ENCODE results near the gene CORT.
A peak's percentile ranks its signal among the peaks of the same experiment; 100 is the strongest.

Gene CORT

DNA sequence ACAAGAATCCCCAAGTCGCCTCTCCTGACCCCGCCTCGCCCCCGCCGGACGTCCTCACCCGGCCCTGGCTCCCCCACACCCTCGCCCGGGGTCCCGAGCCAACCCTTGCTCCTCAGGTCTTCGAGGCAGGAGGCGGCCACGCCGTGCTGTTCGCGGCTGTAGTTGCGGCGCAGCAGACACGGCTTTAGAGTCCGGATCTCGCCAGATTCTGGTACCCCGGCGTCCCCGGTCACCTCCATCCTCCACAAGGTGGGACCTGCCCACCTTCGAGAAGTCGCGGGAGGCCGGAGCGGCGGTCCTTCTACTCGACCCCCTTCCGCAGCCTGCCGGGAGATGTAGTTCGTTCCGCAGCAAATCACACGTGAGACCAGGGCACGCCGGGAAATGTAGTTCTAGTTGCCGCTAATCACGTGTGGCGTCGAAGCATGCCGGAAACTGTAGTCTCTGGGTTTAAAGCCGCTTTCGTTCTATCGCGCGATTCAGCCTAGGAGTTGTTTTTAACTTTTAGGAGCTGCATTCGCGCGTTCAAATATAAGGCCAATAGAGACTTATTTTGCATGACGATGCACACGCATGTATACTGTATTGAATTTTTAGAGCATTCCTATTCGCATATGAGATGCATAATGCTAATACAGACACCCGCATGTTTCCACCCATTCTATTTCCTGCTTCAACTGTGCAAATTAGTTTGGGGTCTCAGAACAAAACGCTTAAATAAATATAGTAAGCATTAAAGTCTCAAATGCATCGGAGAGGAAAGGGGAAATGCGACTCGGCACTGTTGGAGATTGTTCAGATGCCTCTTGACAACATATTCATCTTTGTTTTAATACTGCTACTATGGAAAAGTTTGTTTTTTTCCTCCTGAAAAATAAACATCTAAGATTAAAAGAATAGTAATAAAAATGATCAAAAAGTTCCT is 22.7 kb downstream of the CORT start, which contains the start of gene DFFA:
Gene DFFA, minus strand, starts transcription at position 310 of the 925 bp plus-strand sequence. Its CDS starts 71 bp downstream, at position 239.
- Histone ChIP-seq H3K27ac (peak within 1 kb of the TSS in 20 of 21 experiments; percentile 23 to 86 (median 77)), H3K4me3 (peak within 1 kb of the TSS; percentile 67 to 91 (median 80))

DNA sequence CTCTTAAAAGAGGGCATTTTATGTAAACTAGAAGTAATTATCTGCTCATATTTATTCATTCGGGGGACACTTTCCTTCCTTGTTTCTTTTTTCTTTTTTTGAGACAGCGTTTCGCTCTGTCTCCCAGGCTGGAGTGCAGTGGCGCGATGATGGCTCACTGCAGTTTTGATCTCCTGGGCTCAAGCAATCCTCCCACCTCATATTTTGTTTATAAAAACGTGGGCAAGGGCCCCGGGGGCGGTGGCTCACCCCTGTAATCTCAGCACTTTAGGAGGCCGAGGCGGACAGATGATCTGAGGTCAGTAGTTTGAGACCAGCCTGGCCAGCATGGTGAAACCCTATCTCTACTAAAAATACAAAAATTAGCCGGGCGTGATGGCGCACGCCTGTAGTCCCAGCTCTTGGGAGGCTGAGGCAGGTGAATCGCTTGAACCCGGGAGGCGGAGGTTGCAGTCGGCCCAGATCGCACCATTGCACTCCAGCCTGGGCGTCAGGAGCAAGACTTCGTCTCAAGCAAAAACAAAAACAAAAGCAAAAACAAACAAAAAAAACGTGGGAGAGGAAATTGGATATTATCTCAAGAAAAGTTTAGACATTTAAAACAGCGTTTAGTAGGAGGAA is 23.4 kb downstream of the CORT start:
- peak overlapping the region in 6 of 21 experiments; percentile 53 to 76 (median 70) for H3K27ac ChIP-seq

DNA sequence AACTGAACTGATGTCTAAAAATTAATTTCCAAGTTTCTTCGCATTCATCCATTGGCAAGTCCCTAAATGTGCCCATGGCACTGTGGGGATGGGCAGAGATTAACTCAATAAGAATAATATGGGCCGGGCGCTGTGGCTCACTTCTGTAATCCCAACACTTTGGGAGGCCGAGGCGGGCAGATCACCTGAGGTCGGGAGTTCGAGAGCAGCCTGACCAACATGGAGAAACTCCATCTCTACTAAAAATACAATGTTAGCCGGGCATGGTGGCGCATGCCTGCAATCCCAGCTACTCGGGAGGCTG is 24.4 kb downstream of the CORT start:
- Histone ChIP-seq H3K4me3 (peak overlapping the region; percentile 69 to 100 (median 95)), H3K27ac (peak overlapping the region in 8 of 21 experiments; percentile 77 to 93 (median 85))

More for the DNA sequence above, 23.4 kb downstream of the CORT start:
- peak overlapping the region in 1 of 7 experiments; percentile 80 for H3K4me3 ChIP-seq

DNA sequence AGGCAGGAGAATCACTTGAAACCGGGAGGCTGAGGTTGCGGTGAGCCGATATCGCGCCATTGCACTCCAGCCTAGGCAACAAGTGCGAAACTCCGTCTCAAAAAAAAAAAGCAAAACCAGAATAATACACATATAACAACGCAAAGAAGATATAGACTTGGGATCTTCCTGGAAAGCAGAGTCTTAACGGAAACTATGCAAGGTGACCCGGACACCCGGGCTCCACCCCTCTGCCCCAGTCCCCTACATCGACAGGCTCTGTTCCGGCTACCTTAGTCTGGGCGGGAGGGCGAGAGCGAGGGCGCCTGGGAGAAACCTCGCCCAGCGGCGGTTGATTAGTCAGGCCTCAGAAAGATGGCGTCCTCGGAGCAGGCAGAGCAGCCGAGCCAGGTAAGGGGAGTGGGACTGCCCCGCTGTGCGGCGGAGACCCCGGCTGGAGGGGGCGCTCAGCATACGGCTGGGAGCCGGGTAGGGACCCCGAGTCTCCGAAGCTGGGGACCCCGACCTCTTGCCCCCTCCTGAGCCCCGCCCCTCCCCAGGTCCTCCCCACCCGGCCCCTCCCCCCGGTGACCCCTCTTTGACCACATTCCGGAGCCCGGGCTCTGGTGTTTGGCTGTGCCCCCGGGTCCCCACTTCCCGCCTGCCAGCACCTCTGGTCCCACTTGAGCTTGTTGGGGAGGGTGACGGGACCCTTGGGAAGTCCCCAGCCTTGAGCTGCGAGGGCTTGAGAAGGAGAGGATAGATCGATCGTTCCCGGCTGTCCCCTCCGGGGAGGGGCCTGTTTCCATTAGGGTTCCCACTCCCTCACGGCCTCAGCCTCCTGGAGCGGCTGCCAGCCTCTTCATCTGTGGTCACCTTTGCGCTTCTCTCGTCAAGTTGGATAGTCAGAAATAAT is 25.0 kb downstream of the CORT start, which contains the start of gene PEX14:
Gene PEX14, plus strand, starts transcription at position 338 of the 895 bp plus-strand sequence. Its CDS starts 17 bp downstream, at position 355.
- Histone ChIP-seq H3K27ac (peak within 1 kb of the TSS in 20 of 21 experiments; percentile 24 to 93 (median 87)), H3K4me3 (peak within 1 kb of the TSS; percentile 69 to 100 (median 95))

DNA sequence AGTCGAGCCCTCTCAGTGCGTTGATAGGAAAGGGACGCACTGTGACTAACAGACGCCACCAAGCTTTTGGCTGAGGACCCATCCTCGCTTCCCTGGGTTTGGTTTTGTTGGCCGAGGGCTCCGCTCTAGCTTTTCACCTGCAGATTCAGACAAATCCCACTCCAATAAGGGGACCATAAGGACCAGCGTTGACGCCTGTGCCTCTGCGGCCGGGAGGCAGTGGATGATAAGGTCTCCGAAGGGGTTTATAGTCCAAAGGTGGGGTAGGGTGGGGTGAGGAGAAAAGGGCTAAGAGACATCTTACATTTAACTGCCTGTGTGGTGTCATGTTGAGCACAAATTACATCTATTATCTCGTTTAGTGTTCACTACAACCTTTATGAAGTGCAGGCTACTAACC is 25.7 kb downstream of the CORT start:
- Histone ChIP-seq H3K4me3 (peak overlapping the region; percentile 69 to 100 (median 95)), H3K27ac (peak overlapping the region in 18 of 21 experiments; percentile 24 to 93 (median 88))

DNA sequence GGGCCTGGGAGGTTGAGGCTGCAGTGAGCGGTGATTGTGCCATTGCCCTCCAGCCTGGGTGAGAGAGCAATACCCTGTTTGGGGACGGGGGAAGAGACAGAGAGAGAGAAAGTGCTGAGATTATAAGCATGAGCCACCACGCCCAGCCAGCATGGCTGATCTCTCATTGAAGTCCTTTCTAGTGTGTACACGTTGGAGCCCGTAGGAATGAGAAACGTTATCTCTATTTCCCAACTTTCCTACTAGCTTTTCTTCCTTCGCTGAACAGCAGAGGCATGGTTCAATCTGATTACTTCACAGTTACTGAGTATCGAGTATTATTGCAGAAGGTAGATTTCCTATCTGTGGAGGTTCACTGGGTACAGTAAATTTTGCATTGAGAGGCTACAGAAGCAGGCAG is 29.5 kb downstream of the CORT start:
- Histone ChIP-seq H3K27ac (no peak overlapping the region), H3K4me3 (no peak overlapping the region)

DNA sequence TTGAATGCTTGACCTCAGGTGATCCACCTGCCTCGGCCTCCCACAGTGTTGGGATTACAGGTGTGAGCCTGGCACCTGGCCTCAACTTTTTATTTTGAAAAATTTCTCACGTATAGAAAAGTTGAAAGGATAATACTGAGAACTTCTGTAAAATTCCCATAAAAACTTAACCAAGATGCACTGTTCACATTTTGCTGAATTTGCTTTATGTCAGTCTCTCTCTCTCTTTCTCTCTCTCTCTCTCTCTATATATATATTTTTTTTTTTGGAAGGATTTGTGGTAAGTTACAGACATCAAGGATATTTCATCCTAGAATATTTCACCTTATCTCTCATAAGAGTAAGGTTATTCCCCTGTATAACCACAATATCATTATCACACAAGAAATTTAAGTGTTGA is 30.8 kb downstream of the CORT start:
- Histone ChIP-seq H3K4me3 (no peak overlapping the region), H3K27ac (no peak overlapping the region)

DNA sequence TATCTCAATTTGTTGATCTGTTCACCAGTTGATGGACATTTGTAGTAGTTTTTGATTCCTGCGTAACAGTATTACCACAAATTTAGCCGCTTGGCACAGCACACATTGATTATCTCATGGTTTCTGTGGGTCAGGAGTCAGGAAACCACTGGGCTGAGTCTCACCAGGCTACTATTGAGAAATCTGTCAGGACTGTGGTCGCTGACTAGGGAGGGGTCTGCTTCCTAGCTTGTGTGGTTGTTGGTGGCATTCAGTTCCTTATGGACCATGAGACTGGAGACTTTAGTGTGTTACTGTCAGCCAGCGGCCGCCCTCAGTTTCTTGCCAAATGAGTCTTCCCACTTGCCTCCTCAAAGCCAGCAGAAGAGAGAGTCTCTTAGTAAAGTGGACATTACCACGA is 34.7 kb downstream of the CORT start:
- no peak overlapping the region for H3K27ac ChIP-seq
- no peak overlapping the region for H3K4me3 ChIP-seq

DNA sequence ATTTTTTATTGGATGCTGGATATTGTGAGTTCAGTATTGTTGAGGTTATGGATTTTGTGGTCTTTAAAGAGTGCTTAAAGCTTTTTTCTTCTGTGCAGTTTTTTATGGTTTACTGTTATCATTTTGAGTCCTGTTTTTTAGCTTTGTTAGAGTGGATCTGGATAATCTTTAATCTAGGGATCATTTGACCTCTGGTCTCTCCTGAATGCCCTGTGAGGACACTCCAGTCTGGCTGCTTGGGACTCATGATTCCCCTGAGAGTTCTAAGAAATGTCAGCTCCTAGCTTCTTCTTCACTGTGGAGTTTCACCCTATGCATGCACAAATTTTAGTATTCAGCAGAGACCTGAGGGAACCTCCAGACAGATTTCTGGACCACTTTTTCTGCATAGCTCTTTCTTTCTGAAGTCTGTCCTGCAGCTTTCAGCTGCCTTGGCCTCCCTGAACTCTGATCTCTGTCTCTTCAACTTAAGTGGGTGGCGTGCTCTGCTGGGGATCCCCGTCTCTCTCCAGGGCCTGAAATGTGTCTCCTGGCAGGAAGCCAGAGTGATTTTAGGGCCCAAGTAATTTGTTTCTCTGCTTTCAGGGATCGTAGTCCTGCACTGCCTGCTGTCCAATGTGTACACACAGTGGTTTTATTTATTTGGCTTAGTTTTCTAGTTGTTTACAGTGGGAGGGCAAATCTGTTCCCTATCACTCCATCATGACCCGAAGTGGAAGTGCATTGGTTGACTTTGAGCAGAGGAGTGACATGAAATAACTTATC is 39.6 kb downstream of the CORT start:
- H3K27ac ChIP-seq, result no peak overlapping the region
- no peak overlapping the region for H3K4me3 ChIP-seq

- Histone ChIP-seq H3K27ac (no peak overlapping the region), H3K4me3 (no peak overlapping the region)
These were observed 40.6 kb downstream of the CORT start for GRCh38 chr1:10490286-10490970.

GRCh38 chr1:10494418-10494753 is 44.6 kb downstream of the CORT start:
- peak overlapping the region in 1 of 21 experiments; percentile 78 for H3K27ac ChIP-seq
- no peak overlapping the region for H3K4me3 ChIP-seq

DNA sequence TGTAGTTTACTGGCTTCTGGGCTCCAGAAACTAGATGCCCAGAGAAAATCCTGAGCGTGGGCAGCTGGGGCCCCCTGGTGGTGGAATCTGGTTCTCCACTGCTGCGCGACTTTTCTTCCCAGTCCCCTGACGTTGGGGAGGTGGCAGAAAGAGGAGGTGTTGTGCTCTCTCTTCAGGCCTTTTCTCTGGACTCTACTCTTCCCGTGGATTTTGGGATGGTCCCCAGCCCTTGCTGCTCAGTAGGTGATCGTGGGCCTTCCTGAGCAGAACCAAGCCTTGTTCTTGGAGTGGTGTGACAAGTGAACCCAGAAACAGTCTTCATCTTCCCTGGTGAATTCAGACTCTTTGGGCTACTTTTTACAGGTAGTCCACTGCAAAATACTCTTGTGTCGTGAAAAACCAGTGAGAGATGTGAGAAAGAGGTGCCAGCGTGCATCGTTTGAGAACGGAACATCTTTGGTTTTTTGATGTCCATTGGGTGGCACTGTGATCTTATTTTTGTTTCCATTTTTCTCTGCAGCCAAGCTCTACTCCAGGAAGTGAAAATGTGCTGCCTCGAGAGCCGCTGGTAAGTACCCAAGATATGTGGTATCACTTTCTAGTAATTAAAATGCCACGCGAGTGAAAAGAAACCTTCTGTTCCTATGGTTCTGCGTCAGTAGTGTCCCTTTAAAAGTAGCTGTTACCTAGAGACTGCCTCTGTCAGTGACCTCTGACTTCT is 45.1 kb downstream of the CORT start:
- H3K4me3 ChIP-seq, result peak overlapping the region in 5 of 7 experiments; percentile 14 to 30 (median 15)

GRCh38 chr1:10495475-10495817 is 45.6 kb downstream of the CORT start:
- peak overlapping the region in 19 of 21 experiments; percentile 35 to 85 (median 78) for H3K27ac ChIP-seq
- peak overlapping the region in 3 of 7 experiments; percentile 14 to 30 (median 15) for H3K4me3 ChIP-seq

More for the DNA sequence above, 45.1 kb downstream of the CORT start:
- peak overlapping the region in 19 of 21 experiments; percentile 35 to 85 (median 78) for H3K27ac ChIP-seq

DNA sequence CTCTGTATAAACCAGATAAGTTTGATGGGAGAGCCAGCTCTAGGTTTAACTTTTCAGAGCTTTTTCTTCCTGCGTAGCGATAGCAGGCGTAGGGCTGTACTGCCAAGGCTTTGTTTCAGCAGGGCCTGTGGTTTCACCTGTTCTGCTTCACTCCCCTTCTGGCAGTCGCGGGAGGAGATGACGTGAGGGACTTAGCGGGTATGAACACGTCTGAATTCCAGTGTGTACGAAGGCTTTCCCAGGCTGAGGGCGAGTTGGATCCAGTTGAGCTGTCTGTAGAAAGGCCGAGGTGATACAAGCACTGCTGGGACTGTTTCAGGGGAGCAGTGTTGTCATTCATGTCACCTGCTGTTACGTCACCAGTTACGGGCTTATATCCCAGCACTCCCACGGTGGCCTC is 46.1 kb downstream of the CORT start:
- peak overlapping the region in 19 of 21 experiments; percentile 35 to 85 (median 78) for H3K27ac ChIP-seq

DNA sequence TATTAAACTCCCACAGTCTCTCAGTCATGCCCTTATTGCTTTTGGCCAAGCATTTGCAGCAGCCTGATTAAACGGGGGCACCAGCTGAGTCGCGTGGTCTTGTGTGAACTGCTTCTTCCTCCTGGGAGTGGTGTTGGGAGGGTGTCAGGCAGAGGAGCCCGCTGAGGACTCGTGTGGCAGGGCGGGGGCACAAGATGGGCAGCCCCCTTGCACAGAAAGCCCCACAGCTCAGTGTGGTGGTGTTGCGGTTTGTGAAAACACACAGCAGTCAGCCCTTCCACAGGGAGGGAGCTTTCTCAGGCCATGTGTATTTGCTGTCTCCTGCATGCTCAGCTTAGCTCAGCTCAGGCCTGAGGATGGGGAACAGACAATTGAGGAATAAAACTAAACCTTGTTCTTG is 47.3 kb downstream of the CORT start:
- H3K27ac ChIP-seq, result peak overlapping the region in 6 of 21 experiments; percentile 49 to 84 (median 73)
- no peak overlapping the region for H3K4me3 ChIP-seq

More for the DNA sequence above, 46.1 kb downstream of the CORT start:
- no peak overlapping the region for H3K4me3 ChIP-seq

- no peak overlapping the region for H3K4me3 ChIP-seq
- H3K27ac ChIP-seq, result peak overlapping the region in 1 of 21 experiments; percentile 19
These were observed 48.4 kb downstream of the CORT start for GRCh38 chr1:10498231-10498630.
